HepG2 (cell line): Measurements from ENCODE around the gene SUN5. TPM values are rescaled to one million over a fixed set of nuclear protein-coding genes. Genes with fewer than 3 reads are reported as not detected.
A peak's percentile ranks its signal among the peaks of the same experiment; 100 is the strongest.

Source experiments
- ATAC-seq: fragments of 200-7000 bp; cut with Tn5 transposase; 3 replicates; pipeline ENCODE4 v1.9.1; 2020; ENCODE audit warnings: mild to moderate bottlenecking, moderate library complexity
- BruUV-seq: library from RNA; stranded (reverse); fragments of 400-500 nt; replicated peaks from 2 replicates; lab custom pipeline; 2021; lab: Mats Ljungman, UMichigan
- CTCF ChIA-PET: fragments of 300-600 bp; formaldehyde crosslinking; extraction: SDS; loops from one replicate; lab custom pipeline; 2021; ENCODE audit warnings: low total read pairs, inconsistent platforms, low intra/inter-chr PET ratio; lab: Yijun Ruan, JAX
- POLR2A ChIA-PET: fragments of 350-600 bp; sonication (Branson Sonifier 250); formaldehyde crosslinking; loops from one replicate; lab custom pipeline; 2020; ENCODE audit warnings: antibody characterized with exemption, inconsistent platforms; lab: Yijun Ruan, JAX
- DNase-seq: peaks from one replicate; pipeline ENCODE4 v3.0.0-alpha.2; 2015; ENCODE audit warnings: low spot score
- FAIRE-seq: peaks from 3 replicates; lab custom pipeline; 2011; peaks lifted over from hg19 to GRCh38; lab: Jason Lieb, UNC
- H2AFZ ChIP-seq: one replicate; pipeline ENCODE4 v1.6.1; 2011; ENCODE audit warnings: low read length, inconsistent platforms
- H3K27ac ChIP-seq: fragments of 300-600 bp; 3 replicates; pipeline ENCODE4 v1.8.0; 2011; ENCODE audit warnings: mixed run types, mild to moderate bottlenecking, mixed read lengths, low read length, inconsistent platforms; ENCODE audit not compliant: insufficient read depth; ENCODE audit errors: extremely low read length
- H3K27me3 ChIP-seq, 2 experiments: fragments of 200-600 bp in 1 of 2; 2 replicates in 1 of 2; 3 replicates in 1 of 2; pipeline versions ENCODE4 v1.6.0 to v1.8.0; 2011; ENCODE audit warnings: low read length in 2 of 2, mild to moderate bottlenecking in 2 of 2, moderate library complexity in 2 of 2, inconsistent platforms in 1 of 2; ENCODE audit not compliant: insufficient read depth in 2 of 2, control insufficient read depth in 1 of 2
- H3K36me3 ChIP-seq, 2 experiments: fragments of 200-600 bp in 1 of 2; replicated peaks in 1 of 2; 2 replicates in 1 of 2; 3 replicates in 1 of 2; pipeline versions ENCODE4 v1.5.1 to v1.8.0; 2011; ENCODE audit warnings: low read length in 2 of 2, inconsistent platforms in 1 of 2; ENCODE audit not compliant: insufficient read depth in 2 of 2, control insufficient read depth in 1 of 2
- H3K4me1 ChIP-seq: 2 replicates; pipeline ENCODE4 v1.5.1; 2012; ENCODE audit warnings: low read length, inconsistent platforms; ENCODE audit not compliant: insufficient read depth
- H3K4me2 ChIP-seq: 2 replicates; pipeline ENCODE4 v1.6.0; 2011; ENCODE audit warnings: low read depth, low read length, inconsistent platforms
- H3K4me3 ChIP-seq, 3 experiments: fragments of 200-600 bp in 1 of 3; sonication (generic), shearing (Covaris generic) in 1 of 3; replicated peaks in 1 of 3; 2 replicates each; pipeline ENCODE4 v1.5.1; 2011 to 2016; ENCODE audit warnings: low read length in 3 of 3, inconsistent platforms in 2 of 3, low read depth in 2 of 3, mild to moderate bottlenecking in 2 of 3, control low read depth in 1 of 3, mixed read lengths in 1 of 3; ENCODE audit not compliant: insufficient read depth in 1 of 3
- H3K79me2 ChIP-seq: one replicate; pipeline ENCODE4 v1.6.1; 2011; ENCODE audit warnings: low read length, inconsistent platforms; ENCODE audit not compliant: insufficient read depth
- H3K9ac ChIP-seq: 2 replicates; pipeline ENCODE4 v1.6.0; 2011; ENCODE audit warnings: mild to moderate bottlenecking, low read depth, low read length, inconsistent platforms; ENCODE audit not compliant: insufficient read depth
- H3K9me3 ChIP-seq: 2 replicates; pipeline ENCODE4 v1.5.1; 2012; ENCODE audit warnings: mild to moderate bottlenecking, low read length
- H4K20me1 ChIP-seq: 2 replicates; pipeline ENCODE4 v1.6.0; 2011; ENCODE audit warnings: inconsistent platforms, mild to moderate bottlenecking, low read length, moderate library complexity; ENCODE audit not compliant: insufficient read depth
- BCL6 ChIP-seq: IDR thresholded peaks from 2 replicates; pipeline ENCODE4 v1.6.1; 2016; ENCODE audit warnings: missing genetic modification reagents, missing compliant biosample characterization
- BRCA1 ChIP-seq: sonication (generic); formaldehyde crosslinking; IDR thresholded peaks from 2 replicates; pipeline ENCODE4 v1.4.0; 2020; ENCODE audit warnings: missing genetic modification reagents
- HNF4A ChIP-seq: sonication (generic); formaldehyde crosslinking; IDR thresholded peaks from 2 replicates; pipeline ENCODE4 v1.4.0; 2020; ENCODE audit warnings: missing genetic modification reagents
- KLF16 ChIP-seq, 2 experiments: sonication (generic) in 1 of 2; formaldehyde crosslinking in 1 of 2; IDR thresholded peaks; 2 replicates each; pipeline versions ENCODE4 v1.6.1 to v1.8.0; 2016 to 2023; ENCODE audit warnings: missing genetic modification reagents in 2 of 2, missing compliant biosample characterization in 1 of 2
- MEIS2 ChIP-seq: sonication (generic); formaldehyde crosslinking; IDR thresholded peaks from 2 replicates; pipeline ENCODE4 v1.9.0; 2021; ENCODE audit warnings: mild to moderate bottlenecking, missing genetic modification reagents
- TOPORS ChIP-seq: sonication (generic); formaldehyde crosslinking; IDR thresholded peaks from 2 replicates; pipeline ENCODE4 v1.8.0; 2023; ENCODE audit warnings: mild to moderate bottlenecking, missing genetic modification reagents
- ZKSCAN8 ChIP-seq: IDR thresholded peaks from 2 replicates; pipeline ENCODE4 v1.6.1; 2016; ENCODE audit warnings: borderline replicate concordance, missing genetic modification reagents, missing compliant biosample characterization
- ZMYM3 ChIP-seq: sonication (generic); formaldehyde crosslinking; IDR thresholded peaks from 2 replicates; pipeline ENCODE4 v1.5.1; 2020; ENCODE audit warnings: mild to moderate bottlenecking, missing genetic modification reagents
- ZNF768 ChIP-seq: sonication (generic); formaldehyde crosslinking; IDR thresholded peaks from 2 replicates; pipeline ENCODE4 v1.4.0; 2020; ENCODE audit warnings: missing genetic modification reagents
- WGBS: methylation state at CpG from one replicate; pipeline ENCODE4 v1.1.6; 2017; ENCODE audit warnings: low lambda C conversion rate; 5-methylcytosine and 5-hydroxymethylcytosine counted together
- in situ Hi-C: cut with HindIII; loops from 2 replicates; pipeline ENCODE4 v1.10.0; 2017; ENCODE audit warnings: low pct_unique_long_range_greater_than_20kb; ENCODE audit not compliant: extremely low pct_ligation_motif_present
- intact Hi-C: fragments of 100-400 bp; cut with micrococcal nuclease; formaldehyde crosslinking; loops from one replicate; pipeline ENCODE4 v1.10.0; 2022; ENCODE audit not compliant: unreplicated experiment
- polyA plus RNA-seq, 8 experiments: library from polyadenylated mRNA; depleted of rRNA in 3 of 8; stranded (reverse) in 7 of 8; unstranded in 1 of 8; fragments of >200 nt; fragmentation: Illumina TruSeq in 4 of 8; extraction: Trizol in 4 of 8; gene quantifications; 2 replicates each; pipeline versions ENCODE4 v1.2.1 to v1.2.3, GENCODE V29; 2011 to 2016; ENCODE audit warnings: low read depth in 4 of 8, missing spikeins in 1 of 8, mixed read lengths in 1 of 8; ENCODE audit not compliant: insufficient read depth in 1 of 8
- total RNA-seq, 5 experiments: library from RNA; depleted of rRNA; stranded (reverse); fragments of >200 nt; fragmentation: Illumina TruSeq; extraction: Trizol; gene quantifications; 2 replicates each; pipeline ENCODE4 v1.2.3, GENCODE V29; 2016; ENCODE audit warnings: low read depth in 1 of 5

Gene SUN5
- total and polyA plus RNA-seq, 2 of the 13 experiments (the other 11 are each of a cell fraction or from before 2014, with no cell fraction given) = not detected

DNA sequence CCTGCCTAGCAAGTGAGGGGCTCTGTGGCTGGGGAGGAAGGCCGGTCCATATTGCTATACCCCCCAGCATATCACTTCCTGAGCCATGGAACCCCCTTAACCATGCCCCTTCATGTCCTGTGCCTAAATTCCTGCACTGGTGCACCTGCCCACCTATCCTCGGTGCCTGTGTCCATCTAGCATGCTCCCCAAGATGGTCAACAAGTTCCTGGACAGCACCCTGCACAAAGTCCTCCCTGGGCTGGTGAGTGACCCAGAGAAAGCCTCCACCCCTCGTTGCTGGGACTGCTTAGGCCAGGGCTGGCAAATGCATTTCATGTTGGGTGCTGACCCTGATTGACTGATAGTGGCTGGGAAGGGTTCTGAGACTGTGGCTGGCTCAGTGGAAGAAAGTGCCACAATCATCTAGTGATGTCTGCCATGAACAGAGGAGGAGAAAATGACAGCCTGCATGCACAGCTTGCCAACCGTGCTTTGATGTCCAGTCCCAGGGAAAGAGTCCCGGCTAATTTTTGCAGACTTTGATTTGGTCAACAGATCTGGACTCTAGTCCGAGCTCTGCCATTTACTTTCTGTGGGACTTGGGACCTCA, 30.8 kb upstream of the SUN5 start:
- no peak for DNase-seq
- peak overlapping the region; percentile 13; the same call in 1 of the 2 replicates for H3K4me2 ChIP-seq
- CTCF ChIA-PET = no interaction called here
- WGBS = 10% methylated on average over 6 of the region's 6 CpGs
- no peaks in the 10 kb centered on the region for H4K20me1 ChIP-seq
- 0 out of 2 replicates have a peak, but pooled peaks have one; percentile 31 for TF ChIP-seq HNF4A
- TF ChIP-seq BCL6 (CRISPR knock-in tag) = peak; percentile 60
- no peak for TF ChIP-seq BRCA1
- TF ChIP-seq MEIS2 (CRISPR knock-in tag) = 0 out of 2 replicates have a peak, but pooled peaks have one; percentile 23
- no peak for TF ChIP-seq KLF16 (CRISPR knock-in tag; IDR thresholded peaks at IDR 0.05)
- peak; percentile 91 for TF ChIP-seq ZNF768 (CRISPR knock-in tag)
- TF ChIP-seq ZMYM3 (CRISPR knock-in tag) = peak; percentile 75
- H3K27ac ChIP-seq = no peak overlapping the region
- no peaks in the 10 kb centered on the region for H3K79me2 ChIP-seq
- no peak for FAIRE-seq
- H3K4me3 ChIP-seq = no peak overlapping the region
- H3K9ac ChIP-seq = no peak overlapping the region
- ATAC-seq = no peak
- H3K27me3 ChIP-seq = peaks cover 1 to 12% of the 10 kb centered on the region in 2 experiments; a peak in 2 of 5 replicates
- peaks cover 17% of the 10 kb centered on the region for H3K4me1 ChIP-seq
- no peak overlapping the region for H2AFZ ChIP-seq
- no peaks in the 10 kb centered on the region for H3K9me3 ChIP-seq
- POLR2A ChIA-PET = no interaction called here
- in situ Hi-C loops = no loop called here
- BruUV-seq = no TSS peak
- intact Hi-C loops = no loop called here
- no peaks in the 10 kb centered on the region for H3K36me3 ChIP-seq

DNA sequence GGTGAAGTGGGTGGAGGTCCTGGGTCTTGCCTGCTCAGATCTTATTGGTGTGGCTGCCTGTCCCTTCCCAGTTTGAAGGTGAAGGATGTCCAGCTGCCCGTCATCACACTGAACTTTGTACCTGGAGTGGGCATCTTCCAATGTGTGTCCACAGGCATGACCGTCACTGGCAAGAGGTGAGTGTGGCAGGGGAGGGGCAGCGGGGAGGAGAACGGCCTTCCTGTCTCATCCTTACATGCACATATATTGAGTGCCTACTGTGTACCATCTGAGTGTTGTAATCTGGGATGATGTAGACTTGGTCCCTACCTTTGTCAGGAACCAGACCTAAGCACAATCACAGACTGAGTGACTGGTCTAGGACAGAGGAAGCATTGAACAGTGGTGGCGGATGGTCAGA, 29.9 kb upstream of the SUN5 start:
- DNase-seq = no peak
- Histone ChIP-seq H3K9me3 (no peaks in the 10 kb centered on the region), H3K27me3 (peaks cover 1 to 17% of the 10 kb centered on the region in 2 experiments; a peak in 3 of 5 replicates), H3K4me2 (no peak overlapping the region), H4K20me1 (no peaks in the 10 kb centered on the region), H3K9ac (no peak overlapping the region), H3K4me1 (peaks cover 17% of the 10 kb centered on the region), H3K27ac (no peak overlapping the region), H3K4me3 (no peak overlapping the region), H2AFZ (no peak overlapping the region), H3K79me2 (no peaks in the 10 kb centered on the region), H3K36me3 (no peaks in the 10 kb centered on the region)
- ATAC-seq = no peak
- ChIA-PET POLR2A (no interaction called here), CTCF (interaction anchor here (1.0 kb wide), 1 partner anchor 27 kb away, joined by 3 read pairs; the partner anchor contains the start of gene BPIFB2)
- intact Hi-C loops (no loop called here), in situ Hi-C loops (no loop called here)
- BruUV-seq = no TSS peak
- peak; percentile 73; the same call in 1 of the 2 replicates for TF ChIP-seq ZKSCAN8
- 0 out of 2 replicates have a peak, but pooled peaks have one; percentile 4 for TF ChIP-seq HNF4A
- no peak for TF ChIP-seq TOPORS
- no peak for FAIRE-seq
- WGBS = 46% methylated on average over 5 of the region's 5 CpGs
